CD4-positive, alpha-beta T cell (primary cell): ENCODE data around the gene MYCBP. TPM values are rescaled to one million over a fixed set of nuclear protein-coding genes. Genes with fewer than 3 reads are reported as not detected.
"Not testable (repeated sequence)": the region's sequence is repeated elsewhere in the genome, so short reads cannot be mapped to it uniquely, and the experiment has no call there.

Experiments used
- ATAC-seq: fragments of 200-7000 bp; cut with Tn5 transposase; one replicate; pipeline ENCODE4 v1.10.0; 2022; ENCODE audit warnings: mild to moderate bottlenecking; ENCODE audit not compliant: poor library complexity
- CTCF ChIA-PET: fragments of 350-600 bp; sonication (Branson Sonifier 250); formaldehyde crosslinking; loops from one replicate; lab custom pipeline; 2021; ENCODE audit warnings: antibody characterized with exemption, inconsistent platforms; lab: Charles Lee
- POLR2A ChIA-PET: fragments of 350-600 bp; sonication (Branson Sonifier 250); formaldehyde crosslinking; loops from one replicate; lab custom pipeline; 2021; ENCODE audit warnings: antibody characterized with exemption, inconsistent platforms; lab: Charles Lee
- DNase-seq, 14 experiments: peaks; one replicate each; pipeline ENCODE4 v3.0.0-alpha.2; 2013 to 2020; ENCODE audit warnings: mixed read lengths in 2 of 14
- H3K27ac ChIP-seq, 2 donors: one replicate each; pipeline versions ENCODE4 v1.5.1 to v1.7.0; 2013; ENCODE audit warnings: low read length in 2 of 2, low read depth in 1 of 2, mild to moderate bottlenecking in 1 of 2
- H3K27me3 ChIP-seq, 2 experiments: 1 replicate in 1 of 2; 2 replicates in 1 of 2; pipeline versions ENCODE4 v1.6.1 to v1.7.0; 2013; ENCODE audit warnings: low read length in 2 of 2, control low read depth in 1 of 2, mild to moderate bottlenecking in 1 of 2, moderate library complexity in 1 of 2; ENCODE audit not compliant: insufficient read depth in 2 of 2, control insufficient read depth in 1 of 2
- H3K36me3 ChIP-seq: one replicate; pipeline ENCODE4 v1.6.1; 2013; ENCODE audit warnings: low read length, control low read depth; ENCODE audit not compliant: insufficient read depth
- H3K4me1 ChIP-seq: one replicate; pipeline ENCODE4 v1.6.1; 2013; ENCODE audit warnings: low read length, control low read depth; ENCODE audit not compliant: insufficient read depth
- H3K4me3 ChIP-seq: one replicate; pipeline ENCODE4 v1.5.1; 2013; ENCODE audit warnings: mild to moderate bottlenecking, low read length, moderate library complexity
- H3K9me3 ChIP-seq, 2 experiments: 1 replicate in 1 of 2; 2 replicates in 1 of 2; pipeline versions ENCODE4 v1.6.1 to v1.7.0; 2013; ENCODE audit warnings: low read length in 2 of 2, mild to moderate bottlenecking in 2 of 2, control low read depth in 1 of 2, moderate library complexity in 1 of 2; ENCODE audit not compliant: control insufficient read depth in 1 of 2, insufficient read depth in 1 of 2
- H3K27ac Mint-ChIP-seq: one replicate; pipeline ENCODE4 v1.8.0; 2020; ENCODE audit warnings: mixed read lengths
- H3K27me3 Mint-ChIP-seq: one replicate; pipeline ENCODE4 v1.8.0; 2021; ENCODE audit warnings: mixed read lengths
- H3K36me3 Mint-ChIP-seq: one replicate; pipeline ENCODE4 v1.8.0; 2021; ENCODE audit warnings: low read depth, mixed read lengths
- H3K4me1 Mint-ChIP-seq: one replicate; pipeline ENCODE4 v1.8.0; 2021; ENCODE audit warnings: low read depth, mixed read lengths
- H3K4me3 Mint-ChIP-seq: one replicate; pipeline ENCODE4 v1.8.0; 2020; ENCODE audit warnings: mild to moderate bottlenecking, mixed read lengths
- H3K9me3 Mint-ChIP-seq: one replicate; pipeline ENCODE4 v1.8.0; 2020; ENCODE audit warnings: mixed read lengths
- intact Hi-C, 2 experiments: fragments of 100-400 bp; cut with DNase I in 1 of 2; cut with micrococcal nuclease in 1 of 2; formaldehyde crosslinking; loops; one replicate each; pipeline versions ENCODE4 v1.15.1 to v1.9.0; 2023 to 2025; cut with DNase I, micrococcal nuclease
- total RNA-seq, 174 experiments: library from RNA in 2 of 174; stranded (reverse) in 2 of 174; gene quantifications; one replicate each; pipeline ENCODE4 v1.2.3 and lab custom pipeline; 2021 to 2026
- TF ChIP-seq, protein P1 (sequence below): fragments of 200-600 bp; IDR thresholded peaks from one replicate; pipeline ENCODE4 v1.8.0; 2022; ENCODE audit warnings: antibody characterized with exemption, mild to moderate bottlenecking

The MYCBP gene
- total RNA-seq, 2 experiments from 2014 or later: 1.5 to 2.2 TPM

DNA sequence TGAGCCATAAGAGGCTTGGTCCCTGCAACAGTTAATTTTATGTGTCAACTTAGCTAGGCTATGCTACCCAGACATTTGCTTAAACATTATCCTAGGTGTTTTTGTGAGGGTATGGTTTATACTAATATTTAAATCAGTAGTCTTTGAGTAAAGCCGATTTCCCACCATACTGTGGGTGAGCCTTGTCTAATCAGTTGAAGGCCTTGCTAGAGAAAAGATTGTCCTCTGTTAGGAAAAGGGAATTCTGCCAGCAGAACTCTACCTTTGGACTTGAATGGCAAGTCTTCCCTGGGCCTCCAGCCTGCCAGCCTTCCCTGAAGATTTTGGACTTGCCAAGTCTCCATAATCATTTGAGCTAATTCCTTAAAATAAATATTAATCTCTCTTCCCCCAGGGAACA lies 44.6 kb upstream of the MYCBP start:
- ChIA-PET CTCF (no interaction called here), POLR2A (no interaction called here)
- H3K27ac Mint-ChIP-seq: no peak overlapping the region

DNA sequence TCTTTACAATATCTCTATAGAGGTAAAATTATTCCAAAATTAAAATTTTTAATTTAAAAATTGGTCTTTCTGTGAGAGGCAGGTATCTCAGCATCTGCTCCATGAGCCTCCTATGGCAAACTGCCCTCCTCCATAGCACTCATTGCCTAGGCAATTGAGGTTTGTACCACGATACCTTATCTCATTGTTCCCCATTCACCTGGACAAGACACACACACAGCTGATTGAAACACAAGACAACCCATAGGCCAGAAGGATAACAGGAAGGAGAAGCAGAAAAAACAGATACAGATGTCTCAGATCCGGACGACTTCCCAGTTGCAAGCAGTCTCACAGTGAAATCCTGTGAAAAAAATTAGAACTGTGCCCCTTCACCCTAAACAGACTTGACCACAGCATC lies 44.2 kb upstream of the MYCBP start:
- DNase-seq (no peak), ATAC-seq (no peak)
- H3K36me3 ChIP-seq: no peaks in the 10 kb centered on the region
- no peaks in the 10 kb centered on the region for H3K27me3 ChIP-seq
- TF ChIP-seq, protein P1, sequence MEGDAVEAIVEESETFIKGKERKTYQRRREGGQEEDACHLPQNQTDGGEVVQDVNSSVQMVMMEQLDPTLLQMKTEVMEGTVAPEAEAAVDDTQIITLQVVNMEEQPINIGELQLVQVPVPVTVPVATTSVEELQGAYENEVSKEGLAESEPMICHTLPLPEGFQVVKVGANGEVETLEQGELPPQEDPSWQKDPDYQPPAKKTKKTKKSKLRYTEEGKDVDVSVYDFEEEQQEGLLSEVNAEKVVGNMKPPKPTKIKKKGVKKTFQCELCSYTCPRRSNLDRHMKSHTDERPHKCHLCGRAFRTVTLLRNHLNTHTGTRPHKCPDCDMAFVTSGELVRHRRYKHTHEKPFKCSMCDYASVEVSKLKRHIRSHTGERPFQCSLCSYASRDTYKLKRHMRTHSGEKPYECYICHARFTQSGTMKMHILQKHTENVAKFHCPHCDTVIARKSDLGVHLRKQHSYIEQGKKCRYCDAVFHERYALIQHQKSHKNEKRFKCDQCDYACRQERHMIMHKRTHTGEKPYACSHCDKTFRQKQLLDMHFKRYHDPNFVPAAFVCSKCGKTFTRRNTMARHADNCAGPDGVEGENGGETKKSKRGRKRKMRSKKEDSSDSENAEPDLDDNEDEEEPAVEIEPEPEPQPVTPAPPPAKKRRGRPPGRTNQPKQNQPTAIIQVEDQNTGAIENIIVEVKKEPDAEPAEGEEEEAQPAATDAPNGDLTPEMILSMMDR: no peak
- no peaks in the 10 kb centered on the region for H3K4me1 ChIP-seq
- no peaks in the 10 kb centered on the region for H3K9me3 ChIP-seq
- CTCF ChIA-PET: no interaction called here
- no peaks in the 10 kb centered on the region for H3K9me3 Mint-ChIP-seq
- no peak overlapping the region for H3K4me3 ChIP-seq
- H3K36me3 Mint-ChIP-seq: no peaks in the 10 kb centered on the region
- intact Hi-C loops: no loop called here
- no peak overlapping the region for H3K4me3 Mint-ChIP-seq
- H3K4me1 Mint-ChIP-seq: no peaks in the 10 kb centered on the region
- H3K27ac ChIP-seq: no peak overlapping the region
- POLR2A ChIA-PET: no interaction called here
- H3K27ac Mint-ChIP-seq: no peak overlapping the region
- H3K27me3 Mint-ChIP-seq: no peaks in the 10 kb centered on the region

More for the DNA sequence above, 44.6 kb upstream of the MYCBP start:
- ATAC-seq (no peak), DNase-seq (no peak)
- no peaks in the 10 kb centered on the region for H3K27me3 ChIP-seq
- H3K4me1 ChIP-seq: no peaks in the 10 kb centered on the region
- Mint-ChIP-seq H3K36me3 (no peaks in the 10 kb centered on the region), H3K27me3 (no peaks in the 10 kb centered on the region), H3K4me1 (no peaks in the 10 kb centered on the region), H3K9me3 (no peaks in the 10 kb centered on the region), H3K4me3 (no peak overlapping the region)
- no peak overlapping the region for H3K27ac ChIP-seq
- TF ChIP-seq, protein P1: no peak
- intact Hi-C loops: no loop called here
- no peaks in the 10 kb centered on the region for H3K9me3 ChIP-seq
- H3K36me3 ChIP-seq: no peaks in the 10 kb centered on the region
- no peak overlapping the region for H3K4me3 ChIP-seq

DNA sequence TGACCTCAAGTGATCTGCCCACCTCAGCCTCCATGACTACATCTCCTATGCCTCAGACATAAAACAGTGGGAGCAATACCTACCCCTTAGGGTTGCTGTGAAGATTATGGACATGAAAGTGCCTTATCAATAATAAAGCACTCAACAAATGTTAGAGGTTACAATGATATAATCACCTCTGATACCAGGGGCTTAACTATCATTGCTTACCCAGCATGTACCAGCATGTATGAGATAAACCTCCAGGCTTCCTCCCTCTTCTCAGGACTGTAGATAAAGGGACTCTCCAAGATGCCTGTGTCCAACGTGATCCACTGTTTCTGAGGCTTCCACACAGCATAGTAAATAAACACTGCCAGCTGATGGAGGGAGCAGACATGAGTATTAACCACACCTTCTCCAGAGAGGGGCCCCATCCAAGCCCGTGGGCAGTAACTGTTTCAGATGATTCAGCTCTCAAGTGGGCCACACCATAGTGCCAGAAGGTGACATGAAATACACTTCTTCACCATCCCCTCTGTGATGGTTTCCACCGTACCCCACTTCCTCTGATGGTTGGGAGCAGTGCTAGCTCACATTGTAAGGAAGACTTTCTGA lies 42.3 kb upstream of the MYCBP start:
- H3K27me3 ChIP-seq: no peaks in the 10 kb centered on the region
- ChIA-PET CTCF (no interaction called here), POLR2A (no interaction called here)
- no peak overlapping the region for H3K27ac ChIP-seq
- intact Hi-C loops: no loop called here
- Mint-ChIP-seq H3K4me1 (no peaks in the 10 kb centered on the region), H3K27me3 (no peaks in the 10 kb centered on the region), H3K27ac (no peak overlapping the region), H3K4me3 (no peak overlapping the region), H3K9me3 (no peaks in the 10 kb centered on the region), H3K36me3 (no peaks in the 10 kb centered on the region)
- no peak overlapping the region for H3K4me3 ChIP-seq
- ATAC-seq (no peak), DNase-seq (no peak)
- no peaks in the 10 kb centered on the region for H3K36me3 ChIP-seq
- TF ChIP-seq, protein P1: no peak
- H3K4me1 ChIP-seq: no peaks in the 10 kb centered on the region
- no peaks in the 10 kb centered on the region for H3K9me3 ChIP-seq

DNA sequence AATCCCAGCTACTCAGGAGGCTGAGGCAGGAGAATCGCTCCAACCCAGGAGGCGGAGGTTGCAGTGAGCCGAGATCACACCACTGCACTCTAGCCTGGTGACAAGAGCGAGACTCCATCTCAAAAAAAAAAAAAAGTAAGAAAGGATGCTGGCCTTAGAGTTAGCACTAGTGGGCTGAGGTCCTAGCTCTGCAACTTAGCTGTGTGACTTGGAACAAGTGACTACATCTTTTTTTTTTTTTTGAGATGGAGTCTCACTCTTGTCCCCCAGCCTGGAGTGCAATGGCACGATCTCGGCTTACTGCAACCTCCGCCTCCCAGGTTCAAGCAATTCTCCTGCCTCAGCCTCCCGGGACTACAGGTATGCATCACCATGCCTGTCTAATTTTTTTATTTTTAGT lies 41.8 kb upstream of the MYCBP start:
- POLR2A ChIA-PET, H3K27ac Mint-ChIP-seq, DNase-seq, H3K9me3 ChIP-seq, intact Hi-C loops, H3K27me3 Mint-ChIP-seq, H3K4me1 Mint-ChIP-seq, H3K36me3 Mint-ChIP-seq, H3K9me3 Mint-ChIP-seq, H3K27ac ChIP-seq, H3K36me3 ChIP-seq, ATAC-seq, H3K4me3 Mint-ChIP-seq, H3K27me3 ChIP-seq, H3K4me3 ChIP-seq, H3K4me1 ChIP-seq: not testable (repeated sequence)
- CTCF ChIA-PET: interaction anchor here (0.7 kb wide), 1 partner anchor 477 kb away, joined by 3 read pairs; no protein-coding TSS in a partner anchor
